GM19395 (cell line): ENCODE results near the gene INTS14.

Source experiments
- ATAC-seq: cut with Tn5 transposase; IDR thresholded peaks from one replicate; pipeline ENCODE4 v1.9.1; 2021; ENCODE audit warnings: mild to moderate bottlenecking, moderate library complexity; ENCODE audit not compliant: unreplicated experiment

The INTS14 gene

DNA sequence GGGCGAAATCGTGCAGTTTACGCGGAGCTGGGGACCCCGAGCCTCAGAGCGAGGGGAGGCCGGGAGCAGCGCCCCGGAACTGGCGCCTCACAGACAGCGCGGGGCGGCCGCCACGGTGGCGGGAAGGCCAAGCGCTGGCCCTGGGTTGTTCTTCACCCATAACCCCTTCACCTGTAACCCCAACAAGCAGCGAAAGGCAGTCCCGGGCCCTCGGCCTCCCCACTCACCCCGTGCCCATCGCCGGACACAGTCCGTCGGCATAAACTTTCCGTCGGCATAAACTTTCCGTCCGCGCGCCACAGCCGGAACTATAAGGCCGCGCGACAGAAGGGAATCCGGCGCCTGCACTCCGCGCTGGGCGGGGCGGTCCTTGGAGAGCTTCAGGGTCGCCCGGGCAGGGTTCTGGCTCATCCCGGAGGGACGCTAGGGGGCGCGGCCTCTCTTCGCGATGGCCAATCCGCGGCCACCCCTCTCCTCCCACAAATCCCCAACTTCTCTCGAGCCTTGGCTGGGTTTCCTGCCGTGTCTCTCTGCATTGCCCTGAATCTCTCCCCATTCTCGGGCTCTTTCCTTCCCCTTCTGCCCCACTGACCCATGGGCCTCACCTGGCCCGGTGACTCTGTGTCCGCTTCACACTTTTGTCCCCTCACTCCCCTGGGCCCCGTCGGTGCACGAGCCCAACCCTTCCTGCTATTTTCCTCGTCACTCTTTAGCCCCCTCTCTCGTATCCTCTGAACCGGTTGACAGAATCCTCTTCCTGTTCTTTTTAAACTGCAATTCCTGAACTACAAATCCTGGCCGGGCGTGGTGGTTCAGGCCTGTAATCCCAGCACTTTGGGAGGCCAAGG lies at the start of gene INTS14:
TSS of gene INTS14 (minus strand) at position 261 of the 848 bp plus-strand sequence. CDS start 3,751 bp downstream, outside the sequence.
- peak; percentile 94 for ATAC-seq

GRCh38 chr15:65659502-65660052 lies 48.6 kb upstream of the INTS14 start:
- no peak for ATAC-seq

DNA sequence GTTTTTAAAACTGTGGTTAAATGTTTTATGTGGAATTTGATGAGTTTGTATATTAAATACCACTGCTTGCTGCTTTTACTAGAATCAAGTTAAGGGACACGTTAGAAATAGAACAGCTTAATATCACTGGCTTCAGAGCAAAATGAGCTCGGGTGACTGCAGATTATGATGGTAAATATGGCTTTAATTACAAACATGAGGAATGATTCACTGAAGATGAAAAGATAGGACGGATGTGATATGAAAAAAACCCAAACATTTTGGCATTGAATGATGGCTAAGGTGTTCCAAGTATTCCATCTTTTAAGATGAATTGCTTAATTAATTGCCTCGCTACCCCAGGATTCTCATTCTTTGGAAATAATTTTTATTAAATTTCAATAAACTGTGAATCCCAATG lies 44.5 kb upstream of the INTS14 start:
- no peak for ATAC-seq

GRCh38 chr15:65655026-65655425 lies 44.1 kb upstream of the INTS14 start:
- ATAC-seq = no peak

DNA sequence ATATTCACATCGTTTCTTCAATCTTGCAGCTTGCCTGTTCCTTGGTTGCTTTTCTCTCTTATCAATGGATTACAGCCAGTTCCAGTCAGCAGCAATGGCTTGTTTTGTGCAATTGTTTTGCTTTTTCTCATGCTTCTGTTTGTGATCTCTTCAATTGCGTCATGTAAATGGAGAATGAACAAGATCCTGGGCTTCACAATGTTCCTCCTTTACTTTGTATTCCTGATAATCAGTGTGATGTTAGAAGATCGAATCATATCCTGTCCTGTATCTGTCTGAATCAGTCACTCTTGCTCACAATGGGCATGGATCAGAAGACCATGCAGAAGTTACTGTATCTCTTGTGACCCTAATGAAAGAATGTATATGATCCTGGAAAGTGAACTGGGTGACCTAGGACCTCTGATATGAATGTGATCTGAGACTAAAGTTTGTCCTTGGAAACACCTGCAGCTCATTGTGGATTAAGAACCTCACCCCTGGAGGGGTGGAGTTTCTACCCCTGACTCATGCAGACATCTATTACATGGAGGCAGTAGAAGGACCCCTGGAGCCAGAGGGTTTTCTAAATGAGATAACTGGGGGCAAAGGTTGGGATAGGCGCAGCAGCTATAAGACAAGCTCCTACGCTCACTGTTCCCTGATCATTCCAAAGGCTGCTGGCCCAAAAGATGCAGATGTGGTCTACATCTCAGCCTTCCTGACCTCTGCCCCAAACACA lies 43.0 kb upstream of the INTS14 start:
- ATAC-seq = no peak

DNA sequence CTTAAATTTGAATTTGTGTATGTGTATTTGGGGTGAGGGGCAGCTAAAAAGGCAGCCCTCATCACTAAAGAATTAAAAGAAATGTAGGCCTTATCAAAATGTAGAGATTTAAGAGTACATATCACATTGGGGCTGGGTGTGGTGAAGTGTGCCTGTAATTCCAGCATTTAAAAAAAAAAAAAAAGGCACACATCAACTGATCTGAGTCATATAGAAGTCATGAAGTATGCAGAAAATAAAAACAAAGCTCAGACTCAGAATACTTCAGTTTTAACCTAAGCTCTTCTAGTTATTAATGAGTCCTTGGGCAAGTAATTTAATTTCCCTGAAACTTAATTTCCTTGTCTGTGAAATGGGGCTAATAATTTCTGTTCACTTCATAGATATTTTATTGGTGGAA lies 42.4 kb upstream of the INTS14 start:
- ATAC-seq = no peak

DNA sequence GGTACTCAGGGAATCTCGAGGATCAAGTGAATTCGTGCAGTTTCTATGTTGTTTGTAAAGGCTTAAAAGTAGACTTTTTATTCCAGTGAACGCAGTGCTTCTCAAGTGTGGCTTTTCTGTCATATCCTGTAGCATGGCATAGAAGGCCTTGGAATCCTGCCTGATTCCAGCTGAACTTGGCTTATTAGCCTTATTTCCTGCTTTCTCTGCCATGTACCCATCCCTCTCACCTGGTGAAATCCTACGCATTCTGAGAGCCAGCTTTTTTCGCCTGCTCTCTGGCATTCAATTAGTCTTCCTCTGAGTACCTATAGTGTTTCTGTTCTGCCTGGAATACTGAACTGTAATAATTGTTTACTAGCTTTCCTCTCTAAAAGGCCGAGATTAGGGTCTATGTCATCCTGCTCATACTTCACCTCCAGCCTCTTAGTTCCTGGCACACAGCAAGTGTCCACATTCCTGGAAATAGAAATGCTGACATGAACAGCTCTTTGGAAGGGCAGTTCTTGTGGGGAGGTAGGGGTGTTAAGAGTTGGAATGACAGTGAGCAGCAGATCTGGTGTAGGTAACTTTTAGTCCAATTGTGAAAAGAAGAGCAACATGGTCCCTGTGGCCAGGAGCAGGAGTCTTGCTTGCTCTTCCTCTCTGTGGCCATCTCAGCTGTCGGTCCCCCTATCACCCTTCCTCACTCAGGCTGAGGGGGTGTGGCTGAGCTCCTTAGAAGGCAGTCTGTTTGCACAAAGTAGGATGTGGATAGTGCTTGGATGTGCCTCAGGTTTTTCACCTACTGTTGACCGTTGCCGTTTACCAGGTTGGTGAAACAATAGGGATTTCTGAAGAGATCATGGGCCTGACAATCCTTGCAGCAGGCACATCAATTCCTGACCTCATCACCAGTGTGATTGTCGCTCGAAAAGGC lies 41.2 kb upstream of the INTS14 start:
- no peak for ATAC-seq

- ATAC-seq = no peak
Measured at GRCh38 chr15:65651042-65651322, 40.1 kb upstream of the INTS14 start.

DNA sequence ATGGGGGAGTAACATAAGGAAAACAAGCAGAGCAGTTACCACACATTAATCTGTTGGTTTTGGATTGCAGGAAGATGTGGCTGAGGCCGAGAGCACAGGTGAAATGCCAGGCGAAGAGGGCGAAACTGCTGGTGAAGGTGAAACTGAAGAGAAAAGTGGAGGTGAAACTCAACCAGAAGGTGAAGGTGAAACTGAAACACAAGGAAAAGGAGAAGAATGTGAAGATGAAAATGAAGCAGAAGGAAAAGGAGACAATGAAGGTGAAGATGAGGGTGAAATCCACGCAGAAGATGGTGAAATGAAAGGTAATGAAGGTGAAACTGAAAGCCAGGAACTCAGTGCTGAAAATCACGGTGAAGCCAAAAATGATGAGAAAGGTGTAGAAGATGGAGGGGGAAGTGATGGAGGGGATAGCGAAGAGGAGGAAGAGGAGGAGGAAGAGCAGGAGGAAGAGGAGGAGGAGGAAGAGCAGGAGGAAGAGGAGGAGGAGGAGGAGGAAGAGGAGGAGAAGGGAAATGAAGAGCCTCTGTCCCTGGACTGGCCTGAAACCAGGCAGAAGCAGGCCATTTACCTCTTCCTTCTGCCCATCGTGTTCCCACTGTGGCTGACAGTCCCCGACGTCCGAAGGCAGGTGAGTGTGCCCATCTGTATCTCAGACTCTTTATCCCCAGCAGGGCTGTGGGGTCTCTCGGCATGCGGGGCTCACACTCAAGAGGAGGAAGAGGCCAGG lies 39.5 kb upstream of the INTS14 start:
- no peak for ATAC-seq

GRCh38 chr15:65646486-65646885 lies 35.6 kb upstream of the INTS14 start:
- no peak for ATAC-seq

- ATAC-seq = no peak
Measured at GRCh38 chr15:65645392-65645791, 34.5 kb upstream of the INTS14 start.

GRCh38 chr15:65644282-65644681 lies 33.4 kb upstream of the INTS14 start:
- no peak for ATAC-seq

GRCh38 chr15:65642594-65642993 lies 31.7 kb upstream of the INTS14 start:
- ATAC-seq = no peak

DNA sequence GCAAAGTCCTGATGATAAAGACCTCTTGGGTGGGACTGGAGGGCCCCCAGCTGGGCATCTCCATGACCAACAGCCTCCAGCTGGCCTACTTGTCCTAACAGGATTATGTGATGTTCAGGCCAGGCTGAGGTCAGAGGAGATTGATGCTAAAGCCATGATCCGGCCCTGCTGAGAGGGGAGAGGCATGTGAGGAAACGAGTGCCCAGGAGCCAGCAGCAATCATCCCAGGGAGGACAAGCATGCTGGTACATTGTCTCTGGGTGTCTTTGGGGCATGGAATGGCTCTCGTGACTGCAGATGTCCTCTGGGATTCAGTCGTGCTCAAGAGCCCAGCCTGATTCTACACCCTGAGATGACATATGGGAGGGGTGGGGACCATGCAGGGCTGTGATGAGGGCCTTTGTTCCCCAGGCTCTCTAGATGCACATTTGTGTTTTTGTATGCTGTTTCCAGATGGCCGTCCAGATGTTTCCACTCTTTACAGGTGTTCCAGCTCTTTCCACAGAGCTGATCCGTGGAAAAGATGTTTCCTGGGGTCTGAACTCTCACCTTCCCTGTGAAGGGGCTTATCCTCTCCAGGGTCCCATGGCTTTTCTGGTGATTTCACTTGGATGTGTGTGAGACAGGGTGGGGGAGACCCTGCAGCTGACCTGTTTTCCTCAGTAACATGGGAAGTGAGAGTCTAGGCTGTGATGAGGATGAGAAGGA lies 31.0 kb upstream of the INTS14 start:
- ATAC-seq = no peak

GRCh38 chr15:65639509-65639908 lies 28.6 kb upstream of the INTS14 start:
- no peak for ATAC-seq

GRCh38 chr15:65638681-65639089 lies 27.8 kb upstream of the INTS14 start:
- no peak for ATAC-seq

- ATAC-seq = no peak
Measured at GRCh38 chr15:65638109-65638508, 27.2 kb upstream of the INTS14 start.

DNA sequence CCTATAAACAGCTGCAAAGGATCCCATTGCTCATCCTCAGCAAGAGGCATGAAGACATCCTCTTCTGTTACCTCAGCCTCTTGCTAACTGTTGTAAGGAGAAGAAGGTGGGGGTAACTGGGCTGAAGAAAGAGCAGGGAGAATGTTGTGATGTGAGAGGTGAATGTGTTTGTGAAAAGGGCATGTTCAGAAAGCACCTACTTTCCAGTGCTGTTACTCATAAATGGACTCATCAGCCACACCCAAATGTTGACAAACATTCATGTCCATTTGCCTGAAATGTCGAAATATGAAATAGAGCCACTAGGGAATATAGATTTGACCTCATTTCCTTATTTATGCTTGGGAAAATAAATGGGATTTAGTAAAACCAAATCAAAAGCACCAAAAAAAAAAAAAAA lies 23.4 kb upstream of the INTS14 start:
- ATAC-seq = no peak

DNA sequence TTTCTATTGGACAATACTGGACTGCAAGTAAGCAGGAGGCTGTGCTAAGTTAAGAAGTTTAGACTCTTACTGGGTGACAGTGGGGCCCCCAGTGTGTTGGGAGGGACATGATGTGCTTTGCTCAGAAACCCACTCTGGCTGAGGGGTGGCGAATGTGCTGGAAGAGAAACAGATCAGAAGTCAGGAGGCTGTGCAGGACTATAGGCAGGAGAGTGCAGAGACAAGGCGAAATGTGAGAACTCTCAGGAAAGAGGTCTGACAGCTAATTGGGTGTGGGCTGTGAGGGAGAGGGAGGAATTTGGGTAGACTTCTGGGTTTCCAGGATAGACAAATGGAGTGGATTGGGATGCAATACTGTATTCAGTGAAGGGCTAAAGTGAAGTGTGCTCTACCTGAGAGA lies 22.8 kb upstream of the INTS14 start:
- no peak for ATAC-seq
